HFFc6 (cell line): ENCODE measurements around the gene TALDO1. TPM values are rescaled to one million over a fixed set of nuclear protein-coding genes. Genes with fewer than 3 reads are reported as not detected.

Experiments used
- DNase-seq: peaks from one replicate; pipeline ENCODE4 v3.0.0-alpha.2; 2018
- H3K27ac Mint-ChIP-seq: 2 replicates; pipeline ENCODE4 v1.8.0; 2020; ENCODE audit warnings: mild to moderate bottlenecking, mixed read lengths
- H3K27me3 Mint-ChIP-seq: 2 replicates; pipeline ENCODE4 v1.8.0; 2021; ENCODE audit warnings: mild to moderate bottlenecking, moderate library complexity, mixed read lengths; ENCODE audit not compliant: insufficient read depth
- H3K36me3 Mint-ChIP-seq: 2 replicates; pipeline ENCODE4 v1.8.0; 2021; ENCODE audit warnings: low read depth, mixed read lengths
- H3K4me1 Mint-ChIP-seq: 2 replicates; pipeline ENCODE4 v1.8.0; 2020; ENCODE audit warnings: low read depth, mixed read lengths
- H3K4me3 Mint-ChIP-seq: 2 replicates; pipeline ENCODE4 v1.8.0; 2020; ENCODE audit warnings: mild to moderate bottlenecking, moderate library complexity, mixed read lengths
- H3K9me3 Mint-ChIP-seq: 2 replicates; pipeline ENCODE4 v1.8.0; 2020; ENCODE audit warnings: mild to moderate bottlenecking, mixed read lengths
- CTCF ChIP-seq: fragments of 200-600 bp; sonication (generic); IDR thresholded peaks from 2 replicates; pipeline ENCODE4 v1.5.0; 2021; ENCODE audit warnings: antibody characterized with exemption, mild to moderate bottlenecking
- total RNA-seq, 6 experiments: library from RNA; stranded (reverse); fragmentation: NEBNext Ultra II Directional; extraction: Animal tissue kit (Norgen Biotek cat#: 25700); gene quantifications; 2 replicates in 1 of 6; 3 replicates in 5 of 6; pipeline ENCODE4 v1.2.3, GENCODE V29; 2021

Gene TALDO1
- total RNA-seq, 6 experiments from 2014 or later = 230 to 351 (median 300) TPM

- Mint-ChIP-seq H3K27me3 (peaks cover 3% of the 10 kb centered on the region; the same call in 1 of the 2 replicates), H3K4me3 (no peak overlapping the region)
These were observed 27.1 kb upstream of the TALDO1 start for GRCh38 chr11:720017-720641.

GRCh38 chr11:720642-721246, 26.5 kb upstream of the TALDO1 start:
- Mint-ChIP-seq H3K9me3 (no peaks in the 10 kb centered on the region), H3K4me3 (no peak overlapping the region), H3K36me3 (no peaks in the 10 kb centered on the region), H3K27ac (no peak overlapping the region), H3K4me1 (no peaks in the 10 kb centered on the region), H3K27me3 (peaks cover 3% of the 10 kb centered on the region; the same call in 1 of the 2 replicates)
- no peak for DNase-seq
- no peak for TF ChIP-seq CTCF

More at GRCh38 chr11:720017-720641, 27.1 kb upstream of the TALDO1 start:
- no peak for DNase-seq
- H3K36me3 Mint-ChIP-seq = no peaks in the 10 kb centered on the region
- no peak overlapping the region for H3K27ac Mint-ChIP-seq
- H3K4me1 Mint-ChIP-seq = no peaks in the 10 kb centered on the region
- no peak for TF ChIP-seq CTCF
- no peaks in the 10 kb centered on the region for H3K9me3 Mint-ChIP-seq

GRCh38 chr11:721247-721740, 26.0 kb upstream of the TALDO1 start:
- no peaks in the 10 kb centered on the region for H3K36me3 Mint-ChIP-seq
- no peaks in the 10 kb centered on the region for H3K4me1 Mint-ChIP-seq
- no peak for TF ChIP-seq CTCF
- H3K27ac Mint-ChIP-seq = no peak overlapping the region
- DNase-seq = no peak
- peaks cover 3% of the 10 kb centered on the region; the same call in 1 of the 2 replicates for H3K27me3 Mint-ChIP-seq
- H3K4me3 Mint-ChIP-seq = no peak overlapping the region; the same call in 1 of the 2 replicates
- no peaks in the 10 kb centered on the region for H3K9me3 Mint-ChIP-seq

- Mint-ChIP-seq H3K9me3 (no peaks in the 10 kb centered on the region), H3K36me3 (no peaks in the 10 kb centered on the region), H3K4me1 (no peaks in the 10 kb centered on the region), H3K27ac (no peak overlapping the region), H3K27me3 (peaks cover 3% of the 10 kb centered on the region; the same call in 1 of the 2 replicates), H3K4me3 (no peak overlapping the region)
- no peak for DNase-seq
- TF ChIP-seq CTCF = no peak
These were observed 25.4 kb upstream of the TALDO1 start for GRCh38 chr11:721741-722345.

- H3K4me1 Mint-ChIP-seq = no peaks in the 10 kb centered on the region
- H3K27me3 Mint-ChIP-seq = peaks cover 3% of the 10 kb centered on the region; the same call in 1 of the 2 replicates
- no peak overlapping the region for H3K4me3 Mint-ChIP-seq
- no peaks in the 10 kb centered on the region for H3K9me3 Mint-ChIP-seq
- H3K36me3 Mint-ChIP-seq = no peaks in the 10 kb centered on the region
- DNase-seq = no peak
- no peak for TF ChIP-seq CTCF
- no peak overlapping the region for H3K27ac Mint-ChIP-seq
These were observed 24.9 kb upstream of the TALDO1 start for GRCh38 chr11:722346-722811.
